ENCODE measurements around the gene SCN5A. TPM values are rescaled to one million over a fixed set of nuclear protein-coding genes. Genes with fewer than 3 reads are reported as not detected.
A peak's percentile ranks its signal among the peaks of the same experiment; 100 is the strongest.

The SCN5A gene
- total and polyA plus RNA-seq, 2 of the 8 experiments (the other 6 are each of a cell fraction or from before 2014, with no cell fraction given): 4.8 to 11.4 TPM

DNA sequence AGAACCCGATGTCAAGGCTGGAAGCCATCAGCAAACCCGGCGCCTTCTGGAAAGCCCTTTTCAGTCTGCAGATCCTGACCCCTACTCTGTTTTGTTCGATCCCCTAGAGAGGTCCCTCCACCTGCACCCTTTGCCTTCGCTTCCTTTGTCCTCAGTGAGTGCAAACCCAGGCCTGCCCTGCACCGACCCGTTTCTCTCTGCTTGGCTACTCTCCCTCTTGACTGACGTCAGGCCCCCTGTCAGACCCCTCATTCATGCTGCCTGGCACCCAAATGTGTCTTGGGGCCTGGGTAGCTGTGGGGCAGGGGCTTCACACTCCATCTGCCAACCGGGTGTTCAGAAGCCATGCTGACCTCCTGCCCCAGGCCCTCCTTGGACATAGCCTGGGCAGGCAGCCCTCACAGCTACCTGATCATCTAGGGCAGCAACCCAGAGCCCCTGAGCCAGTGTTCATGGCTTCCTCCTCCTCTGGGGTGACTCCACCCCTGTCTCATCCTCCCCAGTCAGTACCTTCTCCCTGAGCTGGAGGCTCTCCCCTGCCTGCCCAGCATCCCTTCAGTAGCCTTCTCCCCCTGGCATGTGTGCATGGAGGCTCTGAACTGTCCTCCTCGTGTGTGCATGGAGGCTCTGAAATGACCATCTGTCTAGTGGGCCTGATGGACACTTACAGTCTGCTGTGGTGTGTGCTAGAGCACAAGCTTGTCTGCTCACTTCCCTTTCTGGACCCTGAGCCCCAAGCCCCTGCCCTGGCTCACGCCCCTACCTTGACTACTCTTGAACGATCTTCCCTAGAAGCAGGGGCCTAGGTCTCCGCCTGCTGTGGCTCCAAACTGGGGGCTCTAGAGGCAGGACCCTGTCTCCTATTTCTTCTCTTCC is 83.9 kb downstream of the SCN5A start:
- H3K14ac ChIP-seq (ENCODE audit: insufficient read length): no peak overlapping the region
- WGBS, 2 experiments (ENCODE audit: extremely low coverage in 1 of 2, insufficient coverage in 1 of 2, insufficient read length in 1 of 2, insufficient replicate concordance in 2 of 2, low coverage in 1 of 2, low lambda C conversion rate in 2 of 2, missing lambda C conversion rate in 1 of 2): 88% methylated on average over 13 of the region's 13 CpGs; no CpG with 5 or more reads in 1 of the 2 experiments
- TF ChIP-seq SIX5 (IDR thresholded peaks at IDR 0.05; ENCODE audit: low read depth, low read length) (no peak), YY1 (IDR thresholded peaks at IDR 0.05; ENCODE audit: low read depth, low read length) (no peak), SP4 (IDR thresholded peaks at IDR 0.05; ENCODE audit: low read length) (no peak), CBX8 (IDR thresholded peaks at IDR 0.05; ENCODE audit: borderline replicate concordance, low read depth, low read length) (no peak), RNF2 (IDR thresholded peaks at IDR 0.05; ENCODE audit: borderline replicate concordance, low read depth, low read length, missing control alignments, poor library complexity, severe bottlenecking) (no peak), NRF1 (IDR thresholded peaks at IDR 0.05; ENCODE audit: low read depth, low read length) (no peak), POU5F1 (IDR thresholded peaks at IDR 0.05; ENCODE audit: low read depth, low read length) (no peak), SAP30 (IDR thresholded peaks at IDR 0.05; ENCODE audit: insufficient read depth, insufficient replicate concordance, low read length) (no peak), BCL11A (IDR thresholded peaks at IDR 0.05; ENCODE audit: low read depth in 2 of 2, low read length in 2 of 2) (no peak), TBP (IDR thresholded peaks at IDR 0.05; ENCODE audit: low read depth, low read length) (no peak), ASH2L (IDR thresholded peaks at IDR 0.05; ENCODE audit: low read length) (no peak), SP2 (IDR thresholded peaks at IDR 0.05; ENCODE audit: low read length) (no peak), MAX (IDR thresholded peaks at IDR 0.05) (no peak)

More for the DNA sequence above, 83.9 kb downstream of the SCN5A start:
- Histone ChIP-seq H3K4ac (replicated peaks; ENCODE audit: insufficient read length, low read depth, low read length) (no peak overlapping the region), H2BK20ac (ENCODE audit: low read length) (no peak overlapping the region), H3K23me2 (ENCODE audit: low read depth, low read length) (no peaks in the 10 kb centered on the region), H3K9ac (replicated peaks in 1 of 4; ENCODE audit: extremely low read depth in 1 of 4, low read depth in 3 of 4, low read length in 3 of 4) (no peak overlapping the region), H2AFZ (ENCODE audit: low read length) (no peak overlapping the region), H3K23ac (ENCODE audit: insufficient read length) (no peak overlapping the region), H2BK5ac (ENCODE audit: low read depth, low read length) (no peak overlapping the region), H3K4me3 (ENCODE audit: extremely low read depth in 1 of 4, insufficient read depth in 2 of 4, low read depth in 3 of 4, low read length in 4 of 4) (no peak overlapping the region), H3K4me1 (replicated peaks in 1 of 4; ENCODE audit: control insufficient read depth in 3 of 4, insufficient read depth in 4 of 4, low read length in 3 of 4) (no peaks in the 10 kb centered on the region), H2BK120ac (replicated peaks; ENCODE audit: low read depth, low read length) (no peak overlapping the region), H2BK15ac (ENCODE audit: low read length) (no peak overlapping the region), H3K36me3 (ENCODE audit: control insufficient read depth in 2 of 4, insufficient read depth in 4 of 4, low read length in 3 of 4) (no peaks in the 10 kb centered on the region), H3K27ac (ENCODE audit: low read depth, low read length) (no peak overlapping the region), H4K5ac (ENCODE audit: insufficient read length, low read depth, low read length) (no peak overlapping the region), H2BK12ac (ENCODE audit: low read depth, low read length) (no peak overlapping the region), H2AK5ac (ENCODE audit: low read depth, low read length) (no peak overlapping the region), H3K27me3 (replicated peaks in 1 of 4; ENCODE audit: control insufficient read depth in 3 of 4, extremely low read depth in 1 of 4, insufficient read depth in 3 of 4, low read length in 3 of 4) (no peaks in the 10 kb centered on the region), H3K4me2 (ENCODE audit: insufficient read depth in 1 of 2, low read depth in 2 of 2, low read length in 2 of 2) (no peak overlapping the region), H4K91ac (replicated peaks; ENCODE audit: insufficient read length, low read length) (no peak overlapping the region), H3K18ac (ENCODE audit: extremely low read depth, low read length) (no peak overlapping the region), H3K56ac (replicated peaks; ENCODE audit: insufficient read length, low read depth, low read length) (no peak overlapping the region), H3K79me1 (ENCODE audit: low read depth, low read length) (no peaks in the 10 kb centered on the region), H3K79me2 (ENCODE audit: control insufficient read depth in 1 of 2, insufficient read depth in 2 of 2, low read length in 2 of 2) (no peaks in the 10 kb centered on the region), H4K20me1 (replicated peaks in 1 of 2; ENCODE audit: control insufficient read depth in 1 of 2, insufficient read depth in 2 of 2, low read length in 2 of 2) (peaks cover 0 to 1% of the 10 kb centered on the region in 2 experiments), H4K8ac (ENCODE audit: extremely low read depth, insufficient read depth, low read length) (peak overlapping the region; percentile 47; the same call in 1 of the 2 replicates), H3K9me3 (ENCODE audit: insufficient read depth in 2 of 2, low read depth in 1 of 2, low read length in 1 of 2) (no peaks in the 10 kb centered on the region)
- DNase-seq (ENCODE audit: low read depth in 1 of 2, low spot score in 2 of 2): no peak
- ChIA-PET POLR2A (ENCODE audit: partially characterized antibody) (no interaction called here), CTCF (ENCODE audit: partially characterized antibody) (interaction anchor here (0.6 to 1.3 kb wide), 5 partner anchors 10 to 85 kb away, joined by 3 to 5 read pairs (median 3); no protein-coding TSS in a partner anchor)
- no peak for FAIRE-seq
